Natural killer cell treated with Interleukin-12 subunit alpha and Interleukin-12 subunit beta and Interleukin-15 and Interleukin-18, amount 100 ng/mL, for 72 hours (primary cell): ENCODE data around the gene SLIT3. TPM values are rescaled to one million over a fixed set of nuclear protein-coding genes. Genes with fewer than 3 reads are reported as not detected.
"Not testable (repeated sequence)": the region's sequence is repeated elsewhere in the genome, so short reads cannot be mapped to it uniquely, and the experiment has no call there.

Experiments
- ATAC-seq, 2 donors: fragments of 150-1000 bp; cut with Tn5 transposase in 1 of 2; sonication (Bioruptor Pico), chemical (Tn5 transposase) in 1 of 2; 2 replicates each; pipeline ENCODE4 v1.10.0; 2021
- DNase-seq: peaks from one replicate; pipeline ENCODE4 v3.0.0; 2022; ENCODE audit warnings: low spot score
- H3K27ac Mint-ChIP-seq, 2 donors: 1 replicate in 1 of 2; 2 replicates in 1 of 2; pipeline ENCODE4 v1.8.0; 2022; ENCODE audit warnings: mixed read lengths in 2 of 2, mild to moderate bottlenecking in 1 of 2, moderate library complexity in 1 of 2
- H3K27me3 Mint-ChIP-seq, 2 donors: 1 replicate in 1 of 2; 2 replicates in 1 of 2; pipeline ENCODE4 v1.8.0; 2022; ENCODE audit warnings: mixed read lengths in 2 of 2
- H3K36me3 Mint-ChIP-seq: one replicate; pipeline ENCODE4 v1.8.0; 2022; ENCODE audit warnings: mixed read lengths
- H3K4me1 Mint-ChIP-seq, 2 donors: 1 replicate in 1 of 2; 2 replicates in 1 of 2; pipeline ENCODE4 v1.8.0; 2022; ENCODE audit warnings: low read depth in 2 of 2, mixed read lengths in 2 of 2, mild to moderate bottlenecking in 1 of 2
- H3K4me3 Mint-ChIP-seq: one replicate; pipeline ENCODE4 v1.8.0; 2022; ENCODE audit warnings: mixed read lengths
- H3K9me3 Mint-ChIP-seq: 2 replicates; pipeline ENCODE4 v1.8.0; 2022; ENCODE audit warnings: mixed read lengths
- total RNA-seq, 2 donors: library from RNA; stranded (reverse); gene quantifications; one replicate each; pipeline ENCODE4 v1.2.3, GENCODE V29; 2022

SLIT3 gene
- total RNA-seq, 2 donors from 2014 or later, result 0.14 TPM; not detected in 1

- Mint-ChIP-seq H3K36me3 (no peaks in the 10 kb centered on the region), H3K4me3 (no peak overlapping the region), H3K4me1 (no peaks in the 10 kb centered on the region), H3K27ac (no peak overlapping the region), H3K9me3 (no peaks in the 10 kb centered on the region), H3K27me3 (peaks cover 0 to 12% of the 10 kb centered on the region in 2 donors)
- ATAC-seq (no peak), DNase-seq (no peak)
These were observed 651.6 kb downstream of the SLIT3 start for GRCh38 chr5:168649306-168649705.

GRCh38 chr5:168648576-168648975 is 652.4 kb downstream of the SLIT3 start:
- Mint-ChIP-seq H3K9me3 (no peaks in the 10 kb centered on the region), H3K4me1 (no peaks in the 10 kb centered on the region), H3K27ac (no peak overlapping the region), H3K36me3 (no peaks in the 10 kb centered on the region), H3K27me3 (peaks cover 0 to 12% of the 10 kb centered on the region in 2 donors), H3K4me3 (no peak overlapping the region)
- no peak for ATAC-seq
- no peak for DNase-seq

GRCh38 chr5:168648016-168648415 is 652.9 kb downstream of the SLIT3 start:
- H3K36me3 Mint-ChIP-seq, result no peaks in the 10 kb centered on the region
- no peaks in the 10 kb centered on the region for H3K4me1 Mint-ChIP-seq
- ATAC-seq (no peak), DNase-seq (no peak)
- peaks cover 0 to 12% of the 10 kb centered on the region in 2 donors for H3K27me3 Mint-ChIP-seq
- no peak overlapping the region for H3K27ac Mint-ChIP-seq
- no peaks in the 10 kb centered on the region for H3K9me3 Mint-ChIP-seq
- H3K4me3 Mint-ChIP-seq, result no peak overlapping the region

GRCh38 chr5:168647083-168647482 is 653.9 kb downstream of the SLIT3 start:
- Mint-ChIP-seq H3K27me3 (peaks cover 0 to 13% of the 10 kb centered on the region in 2 donors), H3K4me3 (no peak overlapping the region), H3K4me1 (no peaks in the 10 kb centered on the region), H3K9me3 (no peaks in the 10 kb centered on the region), H3K36me3 (no peaks in the 10 kb centered on the region), H3K27ac (no peak overlapping the region)
- no peak for DNase-seq
- ATAC-seq, result no peak

GRCh38 chr5:168646335-168646734 is 654.6 kb downstream of the SLIT3 start:
- H3K4me1 Mint-ChIP-seq, result no peaks in the 10 kb centered on the region
- ATAC-seq, result no peak
- H3K4me3 Mint-ChIP-seq, result no peak overlapping the region
- no peak for DNase-seq
- H3K27me3 Mint-ChIP-seq, result peaks cover 0 to 18% of the 10 kb centered on the region in 2 donors
- no peaks in the 10 kb centered on the region for H3K36me3 Mint-ChIP-seq
- no peaks in the 10 kb centered on the region for H3K9me3 Mint-ChIP-seq
- no peak overlapping the region for H3K27ac Mint-ChIP-seq

GRCh38 chr5:168645195-168645594 is 655.7 kb downstream of the SLIT3 start:
- H3K36me3 Mint-ChIP-seq, result no peaks in the 10 kb centered on the region
- no peak overlapping the region for H3K27ac Mint-ChIP-seq
- ATAC-seq (no peak), DNase-seq (no peak)
- no peaks in the 10 kb centered on the region for H3K4me1 Mint-ChIP-seq
- H3K9me3 Mint-ChIP-seq, result no peaks in the 10 kb centered on the region
- no peak overlapping the region for H3K4me3 Mint-ChIP-seq
- H3K27me3 Mint-ChIP-seq, result peaks cover 0 to 16% of the 10 kb centered on the region in 2 donors

GRCh38 chr5:168642019-168642418 is 658.9 kb downstream of the SLIT3 start:
- Mint-ChIP-seq H3K9me3 (no peaks in the 10 kb centered on the region), H3K27ac (no peak overlapping the region), H3K36me3 (no peaks in the 10 kb centered on the region), H3K4me1 (no peaks in the 10 kb centered on the region), H3K27me3 (peaks cover 0 to 9% of the 10 kb centered on the region in 2 donors), H3K4me3 (no peak overlapping the region)
- no peak for DNase-seq
- no peak for ATAC-seq

- not testable (repeated sequence) for H3K4me1 Mint-ChIP-seq, H3K36me3 Mint-ChIP-seq, H3K4me3 Mint-ChIP-seq, DNase-seq, H3K27ac Mint-ChIP-seq, H3K9me3 Mint-ChIP-seq, ATAC-seq
- H3K27me3 Mint-ChIP-seq, result peaks cover 7 to 16% of the 10 kb centered on the region in 2 donors
These were observed 662.1 kb downstream of the SLIT3 start for GRCh38 chr5:168638846-168639245.

- DNase-seq, result no peak
- H3K27me3 Mint-ChIP-seq, result peaks cover 10 to 23% of the 10 kb centered on the region in 2 donors
- peak in 1 of 2 donors; percentile 24 for ATAC-seq
- H3K9me3 Mint-ChIP-seq, result no peaks in the 10 kb centered on the region
- H3K4me1 Mint-ChIP-seq, result no peaks in the 10 kb centered on the region
- no peak overlapping the region for H3K4me3 Mint-ChIP-seq
- no peak overlapping the region for H3K27ac Mint-ChIP-seq
- no peaks in the 10 kb centered on the region for H3K36me3 Mint-ChIP-seq
These were observed 663.1 kb downstream of the SLIT3 start for GRCh38 chr5:168637793-168638192.

- peaks cover 13 to 27% of the 10 kb centered on the region in 2 donors for H3K27me3 Mint-ChIP-seq
- no peaks in the 10 kb centered on the region for H3K36me3 Mint-ChIP-seq
- H3K4me3 Mint-ChIP-seq, result no peak overlapping the region
- ATAC-seq (no peak), DNase-seq (no peak)
- H3K27ac Mint-ChIP-seq, result no peak overlapping the region
- H3K4me1 Mint-ChIP-seq, result no peaks in the 10 kb centered on the region
- H3K9me3 Mint-ChIP-seq, result no peaks in the 10 kb centered on the region
These were observed 663.7 kb downstream of the SLIT3 start for GRCh38 chr5:168637281-168637680.

- not testable (repeated sequence) for H3K4me3 Mint-ChIP-seq, H3K27ac Mint-ChIP-seq
These were observed 670.0 kb downstream of the SLIT3 start for GRCh38 chr5:168630958-168631357.

GRCh38 chr5:168624850-168625364 is 676.0 kb downstream of the SLIT3 start:
- Mint-ChIP-seq H3K27ac (no peak overlapping the region), H3K4me1 (no peaks in the 10 kb centered on the region), H3K27me3 (peaks cover 20 to 37% of the 10 kb centered on the region in 2 donors), H3K36me3 (peaks cover 1% of the 10 kb centered on the region), H3K9me3 (peaks cover 3% of the 10 kb centered on the region), H3K4me3 (no peak overlapping the region)
- peak in 1 of 2 donors; percentile 53 for ATAC-seq
- no peak for DNase-seq

More at GRCh38 chr5:168630958-168631357, 670.0 kb downstream of the SLIT3 start:
- not testable (repeated sequence) for ATAC-seq, H3K36me3 Mint-ChIP-seq, DNase-seq, H3K4me1 Mint-ChIP-seq
- Mint-ChIP-seq H3K27me3 (peaks cover 31 to 72% of the 10 kb centered on the region in 2 donors), H3K9me3 (peaks cover 11% of the 10 kb centered on the region)

- no peak for DNase-seq
- peaks cover 7 to 12% of the 10 kb centered on the region in 2 donors for H3K27me3 Mint-ChIP-seq
- H3K4me1 Mint-ChIP-seq, result no peaks in the 10 kb centered on the region
- no peak overlapping the region for H3K27ac Mint-ChIP-seq
- H3K36me3 Mint-ChIP-seq, result no peaks in the 10 kb centered on the region
- no peaks in the 10 kb centered on the region for H3K9me3 Mint-ChIP-seq
- ATAC-seq, result no peak
- H3K4me3 Mint-ChIP-seq, result no peak overlapping the region
These were observed 680.1 kb downstream of the SLIT3 start for GRCh38 chr5:168620807-168621206.

- Mint-ChIP-seq H3K9me3 (no peaks in the 10 kb centered on the region), H3K27me3 (peaks cover 0 to 2% of the 10 kb centered on the region in 2 donors), H3K4me3 (no peak overlapping the region), H3K27ac (no peak overlapping the region), H3K4me1 (peaks cover 8 to 9% of the 10 kb centered on the region in 2 donors), H3K36me3 (no peaks in the 10 kb centered on the region)
- ATAC-seq (peak; percentile 38 to 50), DNase-seq (no peak)
These were observed 686.3 kb downstream of the SLIT3 start for GRCh38 chr5:168614661-168615060.

GRCh38 chr5:168613996-168614395 is 686.9 kb downstream of the SLIT3 start:
- no peaks in the 10 kb centered on the region for H3K9me3 Mint-ChIP-seq
- no peaks in the 10 kb centered on the region for H3K36me3 Mint-ChIP-seq
- H3K27ac Mint-ChIP-seq, result no peak overlapping the region
- ATAC-seq, result no peak
- H3K4me1 Mint-ChIP-seq, result peaks cover 8 to 9% of the 10 kb centered on the region in 2 donors
- no peak overlapping the region for H3K4me3 Mint-ChIP-seq
- no peak for DNase-seq
- no peaks in the 10 kb centered on the region for H3K27me3 Mint-ChIP-seq
